Muscle of arm (tissue), 12 donors: Measurements from ENCODE around the gene COA1. TPM values are rescaled to one million over a fixed set of nuclear protein-coding genes. Genes with fewer than 3 reads are reported as not detected.
"Not testable (repeated sequence)": the region's sequence is repeated elsewhere in the genome, so short reads cannot be mapped to it uniquely, and the experiment has no call there.

Experiments
- DNase-seq: peaks from one replicate; pipeline ENCODE4 v3.0.0-alpha.2; 2013
- polyA plus RNA-seq, 12 donors: library from polyadenylated mRNA; unstranded; fragments of 120-200 nt; gene quantifications; one replicate each; pipeline ENCODE4 v1.2.1, GENCODE V29; 2013; ENCODE audit not compliant: insufficient read length in 12 of 12

COA1 gene
- polyA plus RNA-seq, 12 donors = 22.0 to 53.2 (median 39.3) TPM; not detected in 1

DNA sequence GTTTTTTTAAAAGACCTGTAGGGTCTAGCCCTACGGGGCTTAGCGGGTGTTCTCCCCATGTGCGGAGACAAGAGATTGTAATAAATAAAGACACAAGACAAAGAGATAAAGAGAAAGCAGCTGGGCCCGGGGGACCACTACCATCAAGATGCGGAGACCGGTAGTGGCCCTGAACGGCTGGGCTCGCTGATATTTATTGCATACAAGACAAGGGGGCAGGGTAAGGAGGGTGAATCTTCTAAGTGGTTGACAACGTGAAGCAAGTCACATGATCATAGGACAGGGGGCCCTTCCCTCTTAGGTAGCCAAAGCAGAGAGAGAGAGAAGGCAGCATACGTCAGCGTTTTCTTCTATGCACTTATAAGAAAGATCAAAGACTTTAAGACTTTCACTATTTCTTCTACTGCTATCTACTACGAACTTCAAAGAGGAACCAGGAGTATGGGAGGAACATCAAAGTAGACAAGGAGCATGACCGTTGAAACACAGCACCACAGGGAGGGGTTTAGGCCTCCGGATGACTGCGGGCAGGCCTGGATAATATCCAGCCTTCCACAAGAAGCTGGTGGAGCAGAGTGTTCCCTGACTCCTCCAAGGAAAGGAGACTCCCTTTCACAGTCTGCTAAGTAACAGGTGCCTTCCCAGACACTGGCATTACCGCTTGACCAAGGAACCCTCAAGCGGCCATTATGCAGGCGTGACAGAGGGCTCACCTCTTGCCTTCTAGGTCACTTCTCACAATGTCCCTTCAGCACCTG, 5.4 kb upstream of the COA1 start:
- DNase-seq = not testable (repeated sequence)

DNA sequence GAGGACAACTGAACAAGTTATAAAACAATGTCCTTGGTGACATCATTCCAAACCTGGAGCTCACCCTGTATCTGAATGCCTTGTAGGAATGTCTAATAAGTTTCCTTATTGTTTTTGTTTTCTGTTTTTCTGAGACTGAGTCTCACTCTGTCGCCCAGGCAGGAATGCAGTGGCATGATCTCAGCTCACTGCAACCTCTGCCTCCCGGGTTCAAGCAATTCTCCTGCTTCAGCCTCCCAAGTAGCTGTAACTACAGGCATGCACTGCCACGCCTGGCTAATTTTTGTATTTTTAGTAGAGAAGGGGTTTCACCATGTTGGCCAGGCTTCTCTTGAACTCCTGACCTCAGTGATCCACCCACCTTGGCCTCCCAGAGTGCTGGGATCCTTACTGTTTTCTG, 2.2 kb upstream of the COA1 start:
- DNase-seq = not testable (repeated sequence)

DNA sequence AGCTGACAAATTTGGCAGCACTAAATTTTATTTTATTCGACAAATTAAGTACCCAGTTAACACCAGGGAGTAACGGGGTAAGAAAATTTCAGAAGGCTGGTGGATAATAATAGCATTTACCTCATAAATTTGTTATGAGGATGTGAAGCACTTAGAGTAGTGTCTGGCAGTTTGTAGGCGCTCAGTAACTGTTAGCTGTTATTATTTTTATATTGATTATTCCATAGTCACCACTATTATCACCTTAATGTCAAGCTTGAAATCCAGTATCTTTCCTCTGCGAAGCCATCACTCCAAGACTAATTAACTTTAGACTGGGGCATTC, 563 bp upstream of the COA1 start:
- DNase-seq = no peak

DNA sequence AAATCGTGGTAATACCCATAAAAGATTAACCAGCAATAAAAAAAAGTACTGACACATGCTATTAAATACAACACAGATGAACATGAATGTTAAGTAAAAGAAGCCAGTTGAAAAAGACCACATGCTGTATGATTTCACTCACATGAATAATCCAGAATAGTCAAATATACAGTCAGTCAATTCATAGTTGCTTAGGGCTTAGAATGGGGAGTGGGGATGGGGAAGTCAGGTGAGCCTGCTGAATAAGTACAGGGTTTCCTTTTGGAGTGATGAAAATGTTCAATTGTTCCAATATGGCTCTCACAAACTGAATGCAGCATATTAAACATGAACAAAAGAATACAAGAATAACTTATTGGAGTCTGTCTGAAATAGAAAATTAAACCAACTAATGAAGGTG, 1.8 kb downstream of the COA1 start:
- no peak for DNase-seq

- no peak for DNase-seq
Observed at GRCh38 chr7:43727003-43727402, 2.3 kb downstream of the COA1 start.

DNA sequence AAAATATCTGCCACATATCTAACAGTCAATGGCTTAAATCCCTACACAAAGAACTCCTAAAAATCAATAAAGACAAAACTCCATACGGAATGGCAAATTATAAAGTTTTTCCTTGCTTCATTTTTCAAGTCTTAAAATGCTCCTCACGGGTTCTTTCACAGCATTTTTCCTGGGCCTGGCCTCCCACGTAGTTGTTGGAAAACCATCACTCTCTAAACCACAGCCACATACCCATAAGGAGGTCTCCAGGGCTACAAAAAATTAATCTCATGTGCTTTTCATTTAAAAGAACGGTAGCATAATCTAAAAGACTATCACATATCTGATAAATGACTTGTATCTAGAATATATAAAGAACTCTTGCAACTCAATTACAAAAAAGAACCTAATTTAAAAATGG, 2.9 kb downstream of the COA1 start:
- DNase-seq = no peak

DNA sequence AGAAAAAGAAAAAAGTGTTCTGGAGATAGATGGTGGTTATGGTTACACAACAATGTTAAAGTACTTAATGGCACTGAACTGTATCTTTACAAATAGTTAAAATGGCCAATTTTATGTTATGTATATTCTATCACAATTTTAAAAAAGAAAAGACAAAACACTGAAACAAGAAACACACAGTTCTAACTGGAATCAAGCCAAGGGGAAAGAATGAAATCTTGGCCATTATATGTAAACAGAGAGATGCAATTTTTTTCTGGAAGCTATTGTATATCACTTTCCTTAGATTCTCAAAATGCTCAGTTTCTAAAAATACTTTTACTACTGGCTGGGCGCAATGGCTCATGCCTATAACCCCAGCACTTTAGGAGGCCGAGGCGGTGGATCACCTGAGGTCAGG, 4.1 kb downstream of the COA1 start:
- no peak for DNase-seq

- no peak for DNase-seq
Observed at GRCh38 chr7:43723007-43723341, 6.3 kb downstream of the COA1 start.

- peak; percentile 57 for DNase-seq
Observed at GRCh38 chr7:43721193-43721806, 8.0 kb downstream of the COA1 start.

DNA sequence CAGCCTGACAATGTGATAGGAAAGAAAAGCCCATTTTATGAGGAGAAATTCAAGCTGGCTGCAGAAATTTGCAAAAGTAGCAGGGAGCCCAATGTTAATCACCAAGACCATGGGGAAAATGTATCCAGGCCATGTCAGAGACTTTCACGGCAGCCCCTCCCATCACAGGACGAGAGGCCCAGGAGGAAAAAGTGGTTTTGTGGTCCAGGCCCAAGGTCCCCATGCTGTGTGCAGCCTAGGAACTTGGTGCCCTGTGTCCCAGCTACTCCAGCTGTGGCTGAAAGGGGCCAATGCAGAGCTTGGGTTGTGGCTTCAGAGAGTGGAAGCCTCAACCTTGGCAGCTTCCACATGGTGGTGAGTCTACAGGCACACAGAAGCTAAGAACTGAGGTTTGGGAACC, 12.7 kb downstream of the COA1 start:
- no peak for DNase-seq

- DNase-seq = not testable (repeated sequence)
Observed at GRCh38 chr7:43715966-43716365, 13.4 kb downstream of the COA1 start.

GRCh38 chr7:43711503-43711902, 17.8 kb downstream of the COA1 start:
- DNase-seq = no peak

- not testable (repeated sequence) for DNase-seq
Observed at GRCh38 chr7:43708055-43708454, 21.3 kb downstream of the COA1 start.

GRCh38 chr7:43703573-43703972, 25.8 kb downstream of the COA1 start:
- no peak for DNase-seq

- no peak for DNase-seq
Observed at GRCh38 chr7:43702974-43703373, 26.3 kb downstream of the COA1 start.

DNA sequence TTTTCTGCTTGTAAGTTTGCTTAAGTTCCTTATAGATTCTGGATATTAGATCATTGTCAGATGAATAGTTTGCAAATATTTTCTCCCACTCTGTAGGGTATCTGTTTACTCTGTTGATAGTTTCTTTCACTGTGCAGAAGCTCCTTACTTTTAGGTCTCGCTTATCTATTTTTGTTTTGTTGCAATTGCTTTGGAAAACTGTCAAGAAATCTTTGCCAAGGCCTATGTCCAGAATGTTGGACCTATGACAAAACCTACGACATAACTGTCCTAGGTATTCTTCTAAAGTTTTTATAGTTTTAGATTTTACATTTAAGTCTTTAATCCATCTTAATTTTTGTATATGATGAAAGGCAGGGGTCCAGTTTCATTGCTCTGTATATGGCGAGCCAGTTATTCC, 27.4 kb downstream of the COA1 start:
- no peak for DNase-seq

GRCh38 chr7:43701500-43701854, 27.8 kb downstream of the COA1 start:
- DNase-seq = no peak

DNA sequence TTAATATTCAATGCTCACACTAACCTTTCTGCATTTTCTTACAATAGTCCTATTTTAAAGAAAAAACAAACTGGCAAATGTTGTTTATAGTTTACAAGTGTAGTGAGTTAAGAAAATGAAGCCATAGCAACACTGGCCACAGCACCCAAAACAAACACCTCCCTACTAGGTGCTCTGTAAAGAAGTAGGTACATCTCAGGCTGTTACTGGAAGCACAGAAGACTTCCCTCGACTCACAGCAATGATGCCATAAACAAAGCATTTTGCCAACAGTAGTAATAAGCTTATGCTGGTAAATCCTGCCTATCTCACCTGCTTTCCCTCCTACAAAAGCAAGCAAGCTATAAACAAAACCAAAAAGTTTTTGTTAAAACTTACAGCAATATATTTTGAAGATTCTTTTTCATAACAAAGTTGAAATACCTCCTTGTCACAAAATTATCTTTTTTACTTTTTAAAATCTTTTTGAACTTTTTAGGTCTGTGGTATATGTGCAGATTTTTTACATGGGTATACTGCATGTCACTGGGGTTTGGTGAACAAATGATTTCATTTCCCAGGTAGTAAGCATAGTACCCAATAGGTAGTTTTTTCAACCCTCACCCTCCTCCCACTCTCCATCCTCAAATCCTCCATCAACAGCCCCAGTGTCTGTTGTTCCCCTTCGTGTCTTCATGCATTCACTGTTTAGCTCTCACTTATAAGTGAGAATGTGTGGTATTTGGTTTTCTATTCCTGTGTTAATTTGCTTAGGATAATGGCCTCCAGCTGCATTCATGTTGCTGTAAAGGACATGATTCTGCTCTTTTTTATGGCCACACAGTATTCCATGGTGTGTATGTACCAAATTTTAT, 28.4 kb downstream of the COA1 start:
- no peak for DNase-seq

DNA sequence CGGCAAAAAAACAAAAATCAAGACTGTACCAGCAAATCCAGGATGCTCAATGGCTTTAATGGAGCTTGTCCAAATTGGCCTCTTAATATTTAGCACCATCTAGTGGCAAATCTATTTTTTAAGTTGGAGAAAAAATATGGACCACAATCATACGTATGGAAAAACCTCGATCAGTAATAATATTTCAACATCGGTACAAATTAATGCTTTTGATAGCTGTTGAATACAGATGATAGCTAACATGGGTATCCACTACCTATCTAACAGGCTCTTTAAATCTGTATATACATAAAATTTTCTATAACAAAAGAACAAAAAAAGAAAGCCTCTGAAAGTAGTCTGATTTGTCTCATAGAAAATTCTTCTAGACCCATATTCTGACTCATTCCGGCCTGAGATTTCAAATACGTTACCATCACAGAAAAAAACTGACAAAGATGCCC, 29.2 kb downstream of the COA1 start:
- DNase-seq = peak; percentile 61

- no peak for DNase-seq
Observed at GRCh38 chr7:43698460-43699255, 30.7 kb downstream of the COA1 start.

- DNase-seq = no peak
Observed at GRCh38 chr7:43697690-43698089, 31.6 kb downstream of the COA1 start.

DNA sequence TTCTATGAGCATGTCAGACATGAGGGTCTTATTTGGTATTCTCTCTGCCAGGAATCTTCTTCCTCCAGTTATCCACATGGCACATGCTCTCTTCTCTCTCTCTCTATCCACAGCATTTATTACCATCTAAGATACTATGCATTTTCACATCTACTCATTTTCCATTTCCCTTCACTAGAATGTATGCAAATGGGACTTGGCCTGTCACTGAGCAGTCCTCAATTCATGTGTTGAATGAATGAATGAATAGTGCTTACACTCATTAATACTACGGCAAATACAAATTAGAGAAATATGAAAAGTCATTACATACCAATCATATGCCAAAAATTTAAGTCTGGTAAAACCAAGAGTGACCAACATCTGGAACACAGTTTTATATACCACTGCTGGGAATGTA, 34.0 kb downstream of the COA1 start:
- DNase-seq = no peak
